ENCODE results near the gene PLXDC1.
"Not testable (repeated sequence)": the region's sequence is repeated elsewhere in the genome, so short reads cannot be mapped to it uniquely, and the experiment has no call there.

PLXDC1 gene

GRCh38 chr17:39178536-39178935 lies 27.1 kb upstream of the PLXDC1 start:
- no peak for DNase-seq

GRCh38 chr17:39177256-39177655 lies 25.8 kb upstream of the PLXDC1 start:
- DNase-seq: no peak

GRCh38 chr17:39175695-39176093 lies 24.3 kb upstream of the PLXDC1 start:
- DNase-seq: no peak

GRCh38 chr17:39174920-39175694 lies 23.7 kb upstream of the PLXDC1 start:
- DNase-seq: peak; percentile 61

- no peak for DNase-seq
Measured at GRCh38 chr17:39173526-39174274, 22.3 kb upstream of the PLXDC1 start.

- DNase-seq: no peak
Measured at GRCh38 chr17:39173080-39173479, 21.6 kb upstream of the PLXDC1 start.

GRCh38 chr17:39171933-39172332 lies 20.5 kb upstream of the PLXDC1 start:
- no peak for DNase-seq

GRCh38 chr17:39170558-39170957 lies 19.1 kb upstream of the PLXDC1 start:
- DNase-seq: no peak

GRCh38 chr17:39170109-39170508 lies 18.7 kb upstream of the PLXDC1 start:
- DNase-seq: no peak

GRCh38 chr17:39169518-39169917 lies 18.1 kb upstream of the PLXDC1 start:
- DNase-seq: no peak

- DNase-seq: no peak
Measured at GRCh38 chr17:39169101-39169500, 17.7 kb upstream of the PLXDC1 start.

- not testable (repeated sequence) for DNase-seq
Measured at GRCh38 chr17:39168503-39168902, 17.1 kb upstream of the PLXDC1 start.

GRCh38 chr17:39167476-39167875 lies 16.0 kb upstream of the PLXDC1 start:
- DNase-seq: peak; percentile 88

GRCh38 chr17:39166437-39167335 lies 15.2 kb upstream of the PLXDC1 start:
- peak; percentile 45 for DNase-seq

- DNase-seq: no peak
Measured at GRCh38 chr17:39165841-39166349, 14.5 kb upstream of the PLXDC1 start, which contains the start of gene ARL5C. TSS of gene ARL5C (minus strand) at chr17:39166161. CDS start at chr17:39165760, 401 bp downstream.

GRCh38 chr17:39165178-39165840 lies 13.9 kb upstream of the PLXDC1 start:
- no peak for DNase-seq

GRCh38 chr17:39164675-39165143 lies 13.3 kb upstream of the PLXDC1 start:
- DNase-seq: peak; percentile 78

- DNase-seq: no peak
Measured at GRCh38 chr17:39161962-39162361, 10.5 kb upstream of the PLXDC1 start.

- DNase-seq: no peak
Measured at GRCh38 chr17:39158623-39159022, 7.2 kb upstream of the PLXDC1 start.

GRCh38 chr17:39156491-39156890 lies 5.1 kb upstream of the PLXDC1 start:
- no peak for DNase-seq

GRCh38 chr17:39155654-39156053 lies 4.2 kb upstream of the PLXDC1 start:
- DNase-seq: no peak

- DNase-seq: peak; percentile 63
Measured at GRCh38 chr17:39153599-39154051, 2.2 kb upstream of the PLXDC1 start.

Data from GDM1 (cell line).